SU-DHL-6 (cell line): Measurements from ENCODE around the gene STX3.
"Not testable (repeated sequence)": the region's sequence is repeated elsewhere in the genome, so short reads cannot be mapped to it uniquely, and the experiment has no call there.

Source experiments
- H2AFZ ChIP-seq: fragments of 200-600 bp; sonication (generic); 2 replicates; pipeline ENCODE4 v1.6.1; 2014; ENCODE audit warnings: low read depth, mild to moderate bottlenecking, moderate library complexity, mixed read lengths, antibody characterized with exemption, low read length; ENCODE audit not compliant: severe bottlenecking
- H3F3A ChIP-seq: fragments of 200-600 bp; shearing (Covaris generic); 2 replicates; pipeline ENCODE4 v1.6.0; 2016; ENCODE audit warnings: antibody characterized with exemption, mild to moderate bottlenecking; ENCODE audit not compliant: insufficient read depth
- H3K27ac ChIP-seq: fragments of 200-600 bp; sonication (generic); 2 replicates; pipeline ENCODE4 v1.5.1; 2016; ENCODE audit warnings: low read depth, mild to moderate bottlenecking, low read length, moderate library complexity, mixed read lengths
- H3K27me3 ChIP-seq: fragments of 200-600 bp; sonication (generic), shearing (Covaris generic); 2 replicates; pipeline ENCODE4 v1.6.0; 2014; ENCODE audit warnings: mild to moderate bottlenecking, low read length
- H3K36me3 ChIP-seq: fragments of 200-600 bp; sonication (generic); 2 replicates; pipeline ENCODE4 v1.6.1; 2014; ENCODE audit warnings: mild to moderate bottlenecking, low read length, mixed read lengths
- H3K4me2 ChIP-seq: fragments of 300-600, 200-600 bp; shearing (Covaris generic), sonication (generic); 2 replicates; pipeline ENCODE4 v1.6.0; 2014; ENCODE audit warnings: low read length, low read depth, mild to moderate bottlenecking; ENCODE audit not compliant: poor library complexity, severe bottlenecking
- H3K4me3 ChIP-seq: fragments of 200-600 bp; sonication (generic); 2 replicates; pipeline ENCODE4 v1.5.1; 2014; ENCODE audit warnings: antibody characterized with exemption, low read length, mild to moderate bottlenecking, mixed read lengths; ENCODE audit not compliant: insufficient read depth, poor library complexity, severe bottlenecking
- H3K79me2 ChIP-seq: fragments of 200-600 bp; sonication (generic); 2 replicates; pipeline ENCODE4 v1.6.1; 2014; ENCODE audit warnings: mild to moderate bottlenecking, low read length, moderate library complexity; ENCODE audit not compliant: insufficient read depth
- H3K9ac ChIP-seq: fragments of 200-600 bp; sonication (generic); 2 replicates; pipeline ENCODE4 v1.7.0; 2014; ENCODE audit warnings: mild to moderate bottlenecking, low read length
- H3K9me2 ChIP-seq: fragments of 200-600 bp; sonication (generic); replicated peaks from 2 replicates; pipeline ENCODE4 v1.6.1; 2014; ENCODE audit warnings: low read length; ENCODE audit not compliant: insufficient read depth
- H3K9me3 ChIP-seq: fragments of 200-600 bp; sonication (generic); 2 replicates; pipeline ENCODE4 v1.6.1; 2014; ENCODE audit warnings: low read length, mixed read lengths; ENCODE audit not compliant: insufficient read depth
- H4K20me1 ChIP-seq: fragments of 200-600 bp; sonication (generic); 2 replicates; pipeline ENCODE4 v1.6.1; 2014; ENCODE audit warnings: low read depth, mild to moderate bottlenecking, antibody characterized with exemption, low read length, moderate library complexity, mixed read lengths
- EZH2phosphoT487 ChIP-seq: fragments of 200-600 bp; sonication (generic), shearing (Covaris generic); conservative IDR thresholded peaks from 2 replicates; pipeline ENCODE4 v1.6.1; 2018; ENCODE audit warnings: mild to moderate bottlenecking, antibody characterized with exemption, low read length, moderate library complexity, mixed read lengths
- TF ChIP-seq, protein P1 (sequence below): fragments of 200-600 bp; sonication (generic); IDR thresholded peaks from one replicate; pipeline ENCODE4 v1.5.1; 2017; ENCODE audit warnings: antibody characterized with exemption, mild to moderate bottlenecking, low read length, moderate library complexity; ENCODE audit not compliant: insufficient read depth, poor library complexity, severe bottlenecking

Gene STX3

DNA sequence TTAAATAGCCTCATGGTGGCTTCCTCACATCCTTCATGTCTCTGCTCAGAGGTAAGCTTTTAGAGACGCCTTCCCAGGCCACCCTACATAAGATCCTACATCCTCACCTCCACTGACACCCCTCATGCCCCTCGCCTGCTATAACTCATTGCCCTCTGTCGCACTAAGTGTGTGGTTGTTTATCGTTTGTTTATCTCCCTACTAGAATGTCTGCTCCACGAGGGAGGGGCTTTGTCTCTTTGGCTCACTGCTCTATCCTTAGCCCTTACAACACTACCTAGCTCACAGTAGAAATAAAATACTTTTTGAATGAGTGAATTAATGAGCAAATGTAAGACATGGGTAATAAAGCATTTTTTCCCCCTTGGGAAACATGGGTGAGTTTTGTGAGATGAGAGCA, 91.4 kb downstream of the STX3 start:
- H2AFZ ChIP-seq = no peak overlapping the region
- TF ChIP-seq EZH2phosphoT487 = no peak
- TF ChIP-seq, protein P1, sequence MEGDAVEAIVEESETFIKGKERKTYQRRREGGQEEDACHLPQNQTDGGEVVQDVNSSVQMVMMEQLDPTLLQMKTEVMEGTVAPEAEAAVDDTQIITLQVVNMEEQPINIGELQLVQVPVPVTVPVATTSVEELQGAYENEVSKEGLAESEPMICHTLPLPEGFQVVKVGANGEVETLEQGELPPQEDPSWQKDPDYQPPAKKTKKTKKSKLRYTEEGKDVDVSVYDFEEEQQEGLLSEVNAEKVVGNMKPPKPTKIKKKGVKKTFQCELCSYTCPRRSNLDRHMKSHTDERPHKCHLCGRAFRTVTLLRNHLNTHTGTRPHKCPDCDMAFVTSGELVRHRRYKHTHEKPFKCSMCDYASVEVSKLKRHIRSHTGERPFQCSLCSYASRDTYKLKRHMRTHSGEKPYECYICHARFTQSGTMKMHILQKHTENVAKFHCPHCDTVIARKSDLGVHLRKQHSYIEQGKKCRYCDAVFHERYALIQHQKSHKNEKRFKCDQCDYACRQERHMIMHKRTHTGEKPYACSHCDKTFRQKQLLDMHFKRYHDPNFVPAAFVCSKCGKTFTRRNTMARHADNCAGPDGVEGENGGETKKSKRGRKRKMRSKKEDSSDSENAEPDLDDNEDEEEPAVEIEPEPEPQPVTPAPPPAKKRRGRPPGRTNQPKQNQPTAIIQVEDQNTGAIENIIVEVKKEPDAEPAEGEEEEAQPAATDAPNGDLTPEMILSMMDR = no peak
- H3F3A ChIP-seq = no peaks in the 10 kb centered on the region
- H3K79me2 ChIP-seq = no peaks in the 10 kb centered on the region
- no peaks in the 10 kb centered on the region for H3K9me2 ChIP-seq
- H3K27ac ChIP-seq = no peak overlapping the region
- H3K9ac ChIP-seq = no peak overlapping the region
- H3K4me3 ChIP-seq = no peak overlapping the region
- H3K9me3 ChIP-seq = no peaks in the 10 kb centered on the region
- no peaks in the 10 kb centered on the region for H3K27me3 ChIP-seq
- no peaks in the 10 kb centered on the region for H3K36me3 ChIP-seq
- no peaks in the 10 kb centered on the region for H4K20me1 ChIP-seq
- no peak overlapping the region for H3K4me2 ChIP-seq

DNA sequence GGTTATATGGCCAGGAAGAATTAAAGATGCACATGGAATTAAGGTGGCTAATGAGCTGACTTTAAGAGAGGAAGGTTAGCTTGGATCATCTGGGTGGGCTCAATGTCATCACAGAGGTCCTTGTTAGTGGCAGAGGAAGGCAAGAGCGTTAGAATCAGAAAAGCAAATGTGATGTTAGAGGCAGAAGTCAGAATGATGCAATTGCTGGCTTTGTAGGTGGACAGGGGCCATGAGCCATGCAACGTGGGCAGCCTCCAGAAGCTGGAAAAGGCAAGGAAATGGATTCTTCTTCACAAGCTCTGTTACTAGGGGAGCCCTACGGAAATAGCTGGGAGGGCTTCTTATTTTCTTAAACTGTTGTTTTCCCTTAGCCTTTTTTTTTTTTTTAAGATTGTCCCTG, 92.5 kb downstream of the STX3 start:
- Histone ChIP-seq H3K9me3 (no peaks in the 10 kb centered on the region), H3K4me3 (no peak overlapping the region), H3K4me2 (no peak overlapping the region), H3F3A (no peaks in the 10 kb centered on the region), H3K36me3 (no peaks in the 10 kb centered on the region), H2AFZ (no peak overlapping the region), H4K20me1 (no peaks in the 10 kb centered on the region), H3K9me2 (no peaks in the 10 kb centered on the region), H3K27me3 (no peaks in the 10 kb centered on the region), H3K27ac (no peak overlapping the region), H3K9ac (no peak overlapping the region), H3K79me2 (no peaks in the 10 kb centered on the region)
- no peak for TF ChIP-seq EZH2phosphoT487
- TF ChIP-seq, protein P1 = no peak

DNA sequence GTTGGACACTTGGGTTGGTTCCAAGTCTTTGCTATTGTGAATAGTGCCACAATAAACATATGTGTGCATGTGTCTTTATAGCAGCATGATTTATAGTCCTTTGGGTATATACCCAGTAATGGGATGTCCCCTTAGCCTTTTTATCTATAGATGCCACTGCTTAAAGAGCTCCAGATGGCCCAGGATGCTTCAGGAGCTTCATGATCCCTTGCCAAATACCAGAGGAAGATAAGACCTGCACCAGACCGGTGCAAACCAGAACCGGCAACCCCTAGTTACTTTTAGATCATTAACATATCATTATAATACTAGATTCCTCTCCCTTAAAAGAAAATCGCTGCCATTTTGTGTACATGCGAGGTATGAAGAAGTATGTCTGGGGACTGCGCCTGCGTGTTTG, 93.3 kb downstream of the STX3 start:
- H3K36me3 ChIP-seq, H3K27ac ChIP-seq, H3K79me2 ChIP-seq, H3K9me3 ChIP-seq, H3K4me2 ChIP-seq, H4K20me1 ChIP-seq, H3F3A ChIP-seq, H3K27me3 ChIP-seq, H3K4me3 ChIP-seq, H3K9me2 ChIP-seq, H3K9ac ChIP-seq, H2AFZ ChIP-seq: not testable (repeated sequence)

DNA sequence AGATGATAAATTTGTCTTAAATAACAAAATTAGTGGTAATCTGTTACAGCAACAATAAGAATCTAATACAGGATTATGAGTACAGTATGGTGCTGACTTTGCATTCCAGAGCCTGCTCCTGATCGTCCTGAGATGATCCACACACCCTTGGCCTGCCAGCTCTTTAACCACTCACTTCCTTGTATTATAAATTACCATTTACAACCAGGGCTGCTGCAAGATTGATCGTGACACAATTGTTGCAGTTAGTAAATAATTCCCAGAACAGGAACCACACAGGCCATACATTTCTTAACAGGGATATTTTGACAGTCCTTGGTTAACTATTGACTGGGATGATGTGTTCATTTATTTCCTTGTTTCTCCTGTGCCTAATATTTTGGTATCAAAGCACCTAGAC, 94.0 kb downstream of the STX3 start:
- H2AFZ ChIP-seq = no peak overlapping the region
- H3K4me2 ChIP-seq = no peak overlapping the region
- no peaks in the 10 kb centered on the region for H3K9me2 ChIP-seq
- H3K36me3 ChIP-seq = no peaks in the 10 kb centered on the region
- TF ChIP-seq, protein P1 = no peak
- TF ChIP-seq EZH2phosphoT487 = no peak
- H3K79me2 ChIP-seq = no peaks in the 10 kb centered on the region
- H3F3A ChIP-seq = no peaks in the 10 kb centered on the region
- no peak overlapping the region for H3K27ac ChIP-seq
- no peaks in the 10 kb centered on the region for H4K20me1 ChIP-seq
- no peaks in the 10 kb centered on the region for H3K27me3 ChIP-seq
- no peak overlapping the region for H3K9ac ChIP-seq
- H3K4me3 ChIP-seq = no peak overlapping the region
- no peaks in the 10 kb centered on the region for H3K9me3 ChIP-seq

DNA sequence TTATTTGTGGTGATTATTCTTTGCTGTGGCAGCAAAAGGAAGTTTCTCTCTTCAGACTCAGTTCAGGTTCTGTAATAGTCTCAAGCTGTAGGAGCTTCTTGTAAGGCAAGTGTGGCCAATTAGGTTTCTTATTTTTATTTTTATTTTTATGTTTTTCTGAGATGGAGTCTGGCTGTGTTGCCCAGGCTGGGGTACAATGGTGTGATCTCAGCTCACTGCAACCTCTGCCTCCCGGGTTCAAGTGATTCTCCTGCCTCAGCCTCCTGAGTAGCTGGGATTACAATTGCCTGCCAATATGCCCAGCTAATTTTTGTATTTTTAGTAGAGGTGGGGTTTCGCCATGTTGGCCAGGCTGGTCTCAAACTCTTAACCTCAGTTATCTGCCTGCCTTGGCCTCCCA, 94.4 kb downstream of the STX3 start:
- not testable (repeated sequence) for H2AFZ ChIP-seq, H3F3A ChIP-seq, H3K27me3 ChIP-seq, H4K20me1 ChIP-seq, H3K79me2 ChIP-seq, H3K9ac ChIP-seq, H3K4me3 ChIP-seq, H3K4me2 ChIP-seq, H3K27ac ChIP-seq, H3K9me2 ChIP-seq, H3K36me3 ChIP-seq, H3K9me3 ChIP-seq

DNA sequence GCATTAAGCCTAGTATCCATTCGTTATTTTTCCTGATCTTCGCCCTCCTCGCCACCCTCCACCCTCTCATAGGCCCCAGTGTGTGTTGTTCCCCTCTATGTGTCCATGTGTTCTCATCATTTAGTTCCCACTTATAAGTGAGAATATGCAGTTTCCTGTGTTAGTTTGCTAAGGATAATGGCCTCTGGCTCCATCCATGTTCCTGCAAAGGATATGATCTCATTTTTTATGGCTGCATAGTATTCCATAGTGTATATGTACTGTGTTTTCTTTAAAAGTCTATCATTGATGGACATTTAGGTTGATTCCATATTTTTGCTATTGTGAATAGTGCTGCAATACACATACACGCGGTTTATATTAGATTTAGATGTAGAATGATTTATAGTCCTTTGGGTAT, 96.2 kb downstream of the STX3 start:
- H3K79me2 ChIP-seq, H3K27ac ChIP-seq: not testable (repeated sequence)

More for the DNA sequence above, 96.2 kb downstream of the STX3 start:
- not testable (repeated sequence) for H3K36me3 ChIP-seq, H2AFZ ChIP-seq, H3F3A ChIP-seq, H3K9me3 ChIP-seq, H4K20me1 ChIP-seq, H3K9ac ChIP-seq, H3K27me3 ChIP-seq, H3K4me3 ChIP-seq, H3K9me2 ChIP-seq, H3K4me2 ChIP-seq
